H1 (cell line): ENCODE data around the gene TPPP. TPM values are rescaled to one million over a fixed set of nuclear protein-coding genes. Genes with fewer than 3 reads are reported as not detected.

Experiments
- CTCF ChIA-PET: fragments of 300-600 bp; sonication (Branson Sonifier 250); formaldehyde crosslinking; loops from one replicate; lab custom pipeline; 2021; ENCODE audit not compliant: partially characterized antibody; lab: Charles Lee
- POLR2A ChIA-PET: fragments of 300-600 bp; sonication (Branson Sonifier 250); formaldehyde crosslinking; loops from one replicate; lab custom pipeline; 2021; ENCODE audit warnings: inconsistent platforms; ENCODE audit not compliant: partially characterized antibody; lab: Charles Lee
- DNase-seq, 2 experiments: peaks; one replicate each; pipeline versions ENCODE4 v3.0.0 to v3.0.0-alpha.2; 2010 to 2022; ENCODE audit warnings: low spot score in 2 of 2, low read depth in 1 of 2, mixed read lengths in 1 of 2
- FAIRE-seq: peaks from 2 replicates; lab custom pipeline; 2011; peaks lifted over from hg19 to GRCh38; lab: Jason Lieb, UNC
- H2AFZ ChIP-seq: 2 replicates; pipeline ENCODE4 v1.8.1; 2012; ENCODE audit warnings: low read length, inconsistent platforms
- H2AK5ac ChIP-seq: 2 replicates; pipeline ENCODE4 v1.6.1; 2013; ENCODE audit warnings: low read depth, low read length
- H2BK120ac ChIP-seq: replicated peaks from 2 replicates; pipeline ENCODE3; 2013; ENCODE audit warnings: low read depth, low read length, inconsistent platforms
- H2BK12ac ChIP-seq: 2 replicates; pipeline ENCODE4 v1.6.1; 2013; ENCODE audit warnings: low read depth, low read length
- H2BK15ac ChIP-seq: 2 replicates; pipeline ENCODE4 v1.6.1; 2013; ENCODE audit warnings: low read length
- H2BK20ac ChIP-seq: 2 replicates; pipeline ENCODE4 v1.6.1; 2013; ENCODE audit warnings: low read length
- H2BK5ac ChIP-seq: 2 replicates; pipeline ENCODE4 v1.6.1; 2013; ENCODE audit warnings: low read depth, low read length
- H3K14ac ChIP-seq: 2 replicates; pipeline ENCODE4 v1.6.1; 2013; ENCODE audit warnings: inconsistent platforms; ENCODE audit not compliant: insufficient read length
- H3K18ac ChIP-seq: 2 replicates; pipeline ENCODE4 v1.6.1; 2013; ENCODE audit warnings: low read length; ENCODE audit errors: extremely low read depth
- H3K23ac ChIP-seq: 2 replicates; pipeline ENCODE4 v1.6.1; 2013; ENCODE audit warnings: inconsistent platforms; ENCODE audit not compliant: insufficient read length
- H3K23me2 ChIP-seq: 2 replicates; pipeline ENCODE4 v1.6.1; 2013; ENCODE audit warnings: low read depth, low read length
- H3K27ac ChIP-seq: 2 replicates; pipeline ENCODE4 v1.6.1; 2011; ENCODE audit warnings: low read depth, low read length, inconsistent platforms
- H3K27me3 ChIP-seq, 4 experiments: replicated peaks in 1 of 4; 1 replicate in 1 of 4; 2 replicates in 3 of 4; pipeline versions ENCODE4 v1.6.1 to v1.8.1; 2011 to 2013; ENCODE audit warnings: low read length in 3 of 4, mild to moderate bottlenecking in 3 of 4, inconsistent platforms in 2 of 4, mixed read lengths in 2 of 4, moderate library complexity in 1 of 4; ENCODE audit not compliant: control insufficient read depth in 3 of 4, insufficient read depth in 3 of 4; ENCODE audit errors: extremely low read depth in 1 of 4
- H3K36me3 ChIP-seq, 4 experiments: 2 replicates each; pipeline versions ENCODE4 v1.6.1 to v1.8.1; 2011 to 2013; ENCODE audit warnings: mild to moderate bottlenecking in 4 of 4, low read length in 3 of 4, moderate library complexity in 2 of 4, control low read depth in 1 of 4, inconsistent platforms in 1 of 4; ENCODE audit not compliant: insufficient read depth in 4 of 4, control insufficient read depth in 2 of 4
- H3K4ac ChIP-seq: replicated peaks from 2 replicates; pipeline ENCODE3; 2013; ENCODE audit warnings: low read length, low read depth, mixed read lengths, inconsistent platforms; ENCODE audit not compliant: insufficient read length
- H3K4me1 ChIP-seq, 4 experiments: replicated peaks in 1 of 4; 1 replicate in 1 of 4; 2 replicates in 3 of 4; pipeline versions ENCODE4 v1.6.1 to v1.8.1; 2011 to 2013; ENCODE audit warnings: low read length in 3 of 4, inconsistent platforms in 2 of 4, mixed read lengths in 1 of 4; ENCODE audit not compliant: insufficient read depth in 4 of 4, control insufficient read depth in 3 of 4
- H3K4me2 ChIP-seq, 2 experiments: 2 replicates each; pipeline versions ENCODE4 v1.6.1 to v1.8.1; 2011 to 2013; ENCODE audit warnings: low read depth in 2 of 2, low read length in 2 of 2, control low read depth in 1 of 2, inconsistent platforms in 1 of 2, mild to moderate bottlenecking in 1 of 2; ENCODE audit not compliant: insufficient read depth in 1 of 2
- H3K4me3 ChIP-seq, 4 experiments: fragments of 200-600, 300-600 bp in 1 of 4; sonication (generic), shearing (Covaris generic), sonication (Bioruptor Twin) in 1 of 4; 2 replicates each; pipeline versions ENCODE4 v1.5.1 to v1.8.1; 2011 to 2016; ENCODE audit warnings: low read length in 4 of 4, low read depth in 3 of 4, control low read depth in 2 of 4, inconsistent platforms in 2 of 4, mild to moderate bottlenecking in 2 of 4, mixed read lengths in 1 of 4, moderate library complexity in 1 of 4; ENCODE audit not compliant: insufficient read depth in 2 of 4; ENCODE audit errors: extremely low read depth in 1 of 4
- H3K56ac ChIP-seq: replicated peaks from 2 replicates; pipeline ENCODE3; 2013; ENCODE audit warnings: low read depth, mild to moderate bottlenecking, mixed read lengths, low read length, inconsistent platforms; ENCODE audit not compliant: insufficient read length
- H3K79me1 ChIP-seq: 2 replicates; pipeline ENCODE4 v1.6.1; 2013; ENCODE audit warnings: low read depth, low read length, control low read depth
- H3K79me2 ChIP-seq, 2 experiments: 2 replicates each; pipeline versions ENCODE4 v1.6.1 to v1.8.1; 2012 to 2013; ENCODE audit warnings: low read length in 2 of 2, mild to moderate bottlenecking in 2 of 2, inconsistent platforms in 1 of 2; ENCODE audit not compliant: insufficient read depth in 2 of 2, control insufficient read depth in 1 of 2
- H3K9ac ChIP-seq, 4 experiments: replicated peaks in 1 of 4; 1 replicate in 1 of 4; 2 replicates in 3 of 4; pipeline versions ENCODE4 v1.6.1 to v1.8.1; 2011 to 2013; ENCODE audit warnings: low read depth in 3 of 4, low read length in 3 of 4, control low read depth in 2 of 4, mild to moderate bottlenecking in 2 of 4, moderate library complexity in 2 of 4, inconsistent platforms in 1 of 4; ENCODE audit errors: extremely low read depth in 1 of 4
- H3K9me3 ChIP-seq, 2 experiments: 2 replicates each; pipeline versions ENCODE4 v1.6.1 to v1.8.1; 2012 to 2013; ENCODE audit warnings: mild to moderate bottlenecking in 2 of 2, moderate library complexity in 2 of 2, control low read depth in 1 of 2, inconsistent platforms in 1 of 2, low read depth in 1 of 2, low read length in 1 of 2, mixed read lengths in 1 of 2; ENCODE audit not compliant: insufficient read depth in 2 of 2
- H4K20me1 ChIP-seq, 2 experiments: replicated peaks in 1 of 2; 2 replicates each; pipeline versions ENCODE3 to v1.8.1; 2011 to 2013; ENCODE audit warnings: inconsistent platforms in 2 of 2, low read length in 2 of 2, mild to moderate bottlenecking in 1 of 2; ENCODE audit not compliant: insufficient read depth in 2 of 2, control insufficient read depth in 1 of 2
- H4K5ac ChIP-seq: 2 replicates; pipeline ENCODE4 v1.6.1; 2013; ENCODE audit warnings: low read length, low read depth, mixed read lengths, inconsistent platforms; ENCODE audit not compliant: insufficient read length
- H4K8ac ChIP-seq: 2 replicates; pipeline ENCODE4 v1.8.0; 2013; ENCODE audit warnings: mild to moderate bottlenecking, moderate library complexity, low read length, inconsistent platforms; ENCODE audit not compliant: insufficient read depth; ENCODE audit errors: extremely low read depth
- H4K91ac ChIP-seq: replicated peaks from 2 replicates; pipeline ENCODE3; 2013; ENCODE audit warnings: low read length, mixed read lengths, inconsistent platforms; ENCODE audit not compliant: insufficient read length
- BACH1 ChIP-seq: IDR thresholded peaks from 2 replicates; pipeline ENCODE4 v1.6.1; 2012; ENCODE audit warnings: low read length, improper control_type of control experiment
- E2F6 ChIP-seq: IDR thresholded peaks from 2 replicates; pipeline ENCODE4 v1.6.1; 2012; ENCODE audit warnings: inconsistent platforms
- EP300 ChIP-seq, 2 experiments: IDR thresholded peaks; 1 replicate in 1 of 2; 2 replicates in 1 of 2; pipeline ENCODE4 v1.6.1; 2011 to 2012; ENCODE audit warnings: low read depth in 2 of 2, low read length in 2 of 2, mild to moderate bottlenecking in 2 of 2, borderline replicate concordance in 1 of 2, inconsistent platforms in 1 of 2, moderate library complexity in 1 of 2
- GABPA ChIP-seq: IDR thresholded peaks from 2 replicates; pipeline ENCODE4 v1.6.1; 2011; ENCODE audit warnings: mild to moderate bottlenecking, low read length, moderate library complexity, borderline replicate concordance; ENCODE audit not compliant: insufficient read depth
- KDM1A ChIP-seq: fragments of 200-600, 300-600 bp; sonication (generic); IDR thresholded peaks from 2 replicates; pipeline ENCODE4 v1.7.1; 2016; ENCODE audit warnings: mild to moderate bottlenecking, low read length, borderline replicate concordance
- POU5F1 ChIP-seq: IDR thresholded peaks from 2 replicates; pipeline ENCODE4 v1.6.1; 2011; ENCODE audit warnings: low read depth, mild to moderate bottlenecking, low read length, moderate library complexity
- RFX5 ChIP-seq: IDR thresholded peaks from 2 replicates; pipeline ENCODE4 v1.6.1; 2011; ENCODE audit warnings: low read depth, low read length, improper control_type of control experiment, borderline replicate concordance
- RNF2 ChIP-seq: fragments of 200-900, 300-1000 bp; sonication (generic); IDR thresholded peaks from 2 replicates; pipeline ENCODE4 v1.7.1; 2016; ENCODE audit warnings: borderline replicate concordance, low read depth, mild to moderate bottlenecking, antibody characterized with exemption, low read length; ENCODE audit not compliant: poor library complexity, severe bottlenecking; ENCODE audit errors: missing control alignments
- SIX5 ChIP-seq: IDR thresholded peaks from 2 replicates; pipeline ENCODE4 v1.6.1; 2011; ENCODE audit warnings: mild to moderate bottlenecking, low read depth, low read length
- SP4 ChIP-seq: IDR thresholded peaks from 2 replicates; pipeline ENCODE4 v1.6.1; 2012; ENCODE audit warnings: low read length, inconsistent platforms
- TAF7 ChIP-seq: optimal IDR thresholded peaks from 2 replicates; pipeline ENCODE3; 2011; ENCODE audit warnings: low read depth, mild to moderate bottlenecking, inconsistent platforms, low read length, moderate library complexity, borderline replicate concordance
- WGBS, 2 experiments: shearing (Covaris generic) in 1 of 2; methylation state at CpG; one replicate each; pipeline versions ENCODE4 v1.1.6 to v1.1.7; 2013 to 2015; ENCODE audit warnings: low lambda C conversion rate in 2 of 2, mixed read lengths in 2 of 2, inconsistent platforms in 1 of 2, low coverage in 1 of 2, missing lambda C conversion rate in 1 of 2; ENCODE audit not compliant: insufficient replicate concordance in 2 of 2, insufficient coverage in 1 of 2, insufficient read length in 1 of 2; ENCODE audit errors: extremely low coverage in 1 of 2, missing lambda C conversion rate in 1 of 2; 5-methylcytosine and 5-hydroxymethylcytosine counted together
- polyA plus RNA-seq, 7 experiments: library from polyadenylated mRNA; depleted of rRNA in 3 of 7; stranded (reverse) in 5 of 7; unstranded in 2 of 7; fragments of >200 nt in 5 of 7; fragments of 200-250 nt in 2 of 7; gene quantifications; 1 replicate in 5 of 7; 2 replicates in 1 of 7; 4 replicates in 1 of 7; pipeline versions ENCODE4 v1.2.1 to v1.2.3, GENCODE V29; 2011 to 2013; ENCODE audit warnings: missing spikeins in 2 of 7, mixed read lengths in 2 of 7
- total RNA-seq: library from RNA; stranded (reverse); fragmentation: NEBNext Ultra II Directional; extraction: Animal tissue kit (Norgen Biotek cat#: 25700); gene quantifications from 2 replicates; pipeline ENCODE4 v1.2.1, GENCODE V29; 2021

Gene TPPP
- total and polyA plus RNA-seq, 2 of the 8 experiments (the other 6 are each of a cell fraction or from before 2014, with no cell fraction given): 0.36 to 0.93 TPM

GRCh38 chr5:610011-610743, 83.0 kb downstream of the TPPP start:
- Histone ChIP-seq H2BK15ac (0 out of 2 replicates have a peak overlapping the region, but pooled peaks have one; percentile 29), H3K27me3 (peaks cover 0 to 2% (median 0%) of the 10 kb centered on the region in 4 experiments; a peak in 1 of 7 replicates), H3K14ac (no peak overlapping the region), H3K9me3 (no peaks in the 10 kb centered on the region), H3K4me2 (no peak overlapping the region; a peak in 1 of 4 replicates), H3K23me2 (peaks cover 5% of the 10 kb centered on the region; the same call in 1 of the 2 replicates), H4K5ac (no peak overlapping the region), H3K4ac (no peak overlapping the region), H3K56ac (no peak overlapping the region), H4K8ac (no peak overlapping the region), H3K23ac (no peak overlapping the region), H3K36me3 (no peaks in the 10 kb centered on the region), H3K9ac (no peak overlapping the region), H3K79me2 (peaks cover 6 to 28% of the 10 kb centered on the region in 2 experiments), H3K4me3 (no peak overlapping the region), H4K91ac (no peak overlapping the region), H2BK120ac (no peak overlapping the region), H3K27ac (no peak overlapping the region), H2BK5ac (no peak overlapping the region), H2AK5ac (no peak overlapping the region), H2AFZ (no peak overlapping the region), H2BK12ac (no peak overlapping the region), H3K18ac (no peak overlapping the region), H3K4me1 (peaks cover 0 to 2% (median under 1%) of the 10 kb centered on the region in 4 experiments; a peak in 4 of 7 replicates), H3K79me1 (no peaks in the 10 kb centered on the region; the same call in 1 of the 2 replicates), H4K20me1 (peaks cover 0 to 17% of the 10 kb centered on the region in 2 experiments), H2BK20ac (0 out of 2 replicates have a peak overlapping the region, but pooled peaks have one; percentile 32)
- POLR2A ChIA-PET: no interaction called here
- DNase-seq (no peak), FAIRE-seq (no peak)
- CTCF ChIA-PET: no interaction called here
- 88% methylated on average over 9 of the region's 9 CpGs; no CpG with 5 or more reads in 1 of the 2 experiments for WGBS, 2 experiments
- no peak for TF ChIP-seq E2F6
- no peak for TF ChIP-seq GABPA
- no peak for TF ChIP-seq SIX5
- no peak for TF ChIP-seq RFX5
- TF ChIP-seq TAF7: no peak
- TF ChIP-seq SP4: no peak
- TF ChIP-seq POU5F1: no peak
- TF ChIP-seq KDM1A: no peak
- no peak for TF ChIP-seq EP300 (IDR thresholded peaks at IDR 0.05; ENCODE audit: borderline replicate concordance in 1 of 2, low read depth in 2 of 2, low read length in 2 of 2)
- TF ChIP-seq BACH1: no peak
- no peak for TF ChIP-seq RNF2
